ENCODE measurements around the gene PACSIN1.

DNA sequence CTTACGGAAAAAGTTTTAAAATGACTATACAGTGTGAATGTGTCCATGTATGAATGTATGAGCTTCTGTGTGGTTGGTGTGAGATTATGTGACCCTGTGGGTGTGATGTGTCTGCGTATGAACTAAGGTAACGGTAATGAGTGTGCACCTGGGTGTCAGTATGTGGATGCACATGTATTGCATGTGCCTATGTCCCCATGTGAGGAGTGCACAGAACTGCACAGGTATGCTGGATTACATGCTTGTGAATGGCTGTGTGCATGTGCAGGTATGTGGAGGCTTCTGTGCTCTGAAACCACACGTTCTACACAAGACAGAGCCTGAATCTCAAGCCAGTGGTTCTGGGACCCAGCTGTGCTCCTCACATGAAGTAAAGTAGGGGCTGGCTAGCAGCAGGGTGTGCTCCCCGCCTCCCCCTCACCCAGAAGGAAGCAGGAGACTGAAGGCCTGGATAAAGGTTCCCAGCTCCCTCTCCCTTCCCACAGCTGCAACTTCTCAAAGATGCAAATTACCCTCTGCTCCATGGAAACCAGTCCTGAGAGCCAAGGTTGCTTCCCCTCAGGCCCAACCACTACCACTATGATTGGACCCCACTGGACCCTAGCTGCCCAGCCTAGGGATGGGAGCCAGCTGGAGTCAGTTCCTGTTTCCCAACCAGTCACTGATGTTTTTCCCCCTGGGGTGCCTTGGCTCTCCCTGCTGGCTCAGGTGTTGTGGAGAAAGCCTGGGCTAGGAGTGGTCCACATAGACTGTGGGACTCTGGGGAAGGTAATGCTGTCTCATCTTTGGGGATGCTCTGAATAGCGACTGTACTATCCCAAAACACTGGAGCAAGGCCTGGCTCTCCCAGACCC is 115.1 kb downstream of the PACSIN1 start:
- TF ChIP-seq JUND (IDR thresholded peaks at IDR 0.05) (no peak), ZBTB33 (IDR thresholded peaks at IDR 0.05) (no peak), RAD21 (IDR thresholded peaks at IDR 0.05) (no peak), YY1 (IDR thresholded peaks at IDR 0.05) (no peak), TAF1 (conservative IDR thresholded peaks at IDR 0.05) (no peak), REST (IDR thresholded peaks at IDR 0.05) (no peak), EGR1 (IDR thresholded peaks at IDR 0.05; ENCODE audit: low read depth in 2 of 2) (no peak), FOXA1 (IDR thresholded peaks at IDR 0.05) (no peak)
- TF ChIP-seq, protein P1, sequence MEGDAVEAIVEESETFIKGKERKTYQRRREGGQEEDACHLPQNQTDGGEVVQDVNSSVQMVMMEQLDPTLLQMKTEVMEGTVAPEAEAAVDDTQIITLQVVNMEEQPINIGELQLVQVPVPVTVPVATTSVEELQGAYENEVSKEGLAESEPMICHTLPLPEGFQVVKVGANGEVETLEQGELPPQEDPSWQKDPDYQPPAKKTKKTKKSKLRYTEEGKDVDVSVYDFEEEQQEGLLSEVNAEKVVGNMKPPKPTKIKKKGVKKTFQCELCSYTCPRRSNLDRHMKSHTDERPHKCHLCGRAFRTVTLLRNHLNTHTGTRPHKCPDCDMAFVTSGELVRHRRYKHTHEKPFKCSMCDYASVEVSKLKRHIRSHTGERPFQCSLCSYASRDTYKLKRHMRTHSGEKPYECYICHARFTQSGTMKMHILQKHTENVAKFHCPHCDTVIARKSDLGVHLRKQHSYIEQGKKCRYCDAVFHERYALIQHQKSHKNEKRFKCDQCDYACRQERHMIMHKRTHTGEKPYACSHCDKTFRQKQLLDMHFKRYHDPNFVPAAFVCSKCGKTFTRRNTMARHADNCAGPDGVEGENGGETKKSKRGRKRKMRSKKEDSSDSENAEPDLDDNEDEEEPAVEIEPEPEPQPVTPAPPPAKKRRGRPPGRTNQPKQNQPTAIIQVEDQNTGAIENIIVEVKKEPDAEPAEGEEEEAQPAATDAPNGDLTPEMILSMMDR (IDR thresholded peaks at IDR 0.05; ENCODE audit: low read depth, low read length, missing input control) = no peak
- TF ChIP-seq, protein P2, sequence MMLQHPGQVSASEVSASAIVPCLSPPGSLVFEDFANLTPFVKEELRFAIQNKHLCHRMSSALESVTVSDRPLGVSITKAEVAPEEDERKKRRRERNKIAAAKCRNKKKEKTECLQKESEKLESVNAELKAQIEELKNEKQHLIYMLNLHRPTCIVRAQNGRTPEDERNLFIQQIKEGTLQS (IDR thresholded peaks at IDR 0.05) = no peak
